Right lobe of liver (tissue), 4 donors: Measurements from ENCODE around the gene TRABD2B.

Experiments used
- CTCF ChIP-seq, 4 donors: fragments of 200-600 bp in 3 of 4; fragments of 450-650 bp in 1 of 4; IDR thresholded peaks; one replicate each; pipeline versions ENCODE4 v1.5.1 to v1.8.0; 2016 to 2022; ENCODE audit warnings: antibody characterized with exemption in 4 of 4, mild to moderate bottlenecking in 2 of 4
- POLR2A ChIP-seq: fragments of 450-650 bp; IDR thresholded peaks from one replicate; pipeline ENCODE4 v1.6.1; 2017; ENCODE audit warnings: antibody characterized with exemption, mild to moderate bottlenecking
- donor health status: DM: no; HTN: no; CAD: no.
- donor health status: DM: no; HTN: no; CAD: no.
- donor health status: DM: no; HTN: yes; CAD: no.

- TF ChIP-seq CTCF (IDR thresholded peaks at IDR 0.05) (no peak), POLR2A (no peak)
Measured at GRCh38 chr1:47965816-47966215, 31.4 kb downstream of the TRABD2B start.
